Measurements from ENCODE around the gene TNFRSF18.

DNA sequence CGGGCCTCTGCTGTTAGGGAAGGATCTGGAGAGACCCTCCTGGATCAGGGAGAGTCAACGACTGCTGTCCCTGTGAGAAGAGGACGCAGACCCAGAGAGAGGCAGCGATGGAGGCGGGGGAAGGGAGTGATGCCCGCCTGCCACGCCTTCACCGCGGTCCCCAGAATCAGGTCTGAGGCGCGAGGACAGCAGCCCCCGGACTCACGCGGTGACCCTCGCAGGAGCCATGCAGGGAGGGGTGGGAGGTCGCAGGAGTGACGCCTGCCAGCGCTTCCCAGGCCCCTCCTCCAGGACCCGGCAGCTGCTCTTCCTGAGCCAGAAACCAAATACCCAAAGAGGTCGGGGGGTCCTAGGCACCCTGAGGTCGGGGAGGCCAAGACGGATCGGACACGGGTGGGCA, 13.8 kb upstream of the TNFRSF18 start:
- TF ChIP-seq, protein P1, sequence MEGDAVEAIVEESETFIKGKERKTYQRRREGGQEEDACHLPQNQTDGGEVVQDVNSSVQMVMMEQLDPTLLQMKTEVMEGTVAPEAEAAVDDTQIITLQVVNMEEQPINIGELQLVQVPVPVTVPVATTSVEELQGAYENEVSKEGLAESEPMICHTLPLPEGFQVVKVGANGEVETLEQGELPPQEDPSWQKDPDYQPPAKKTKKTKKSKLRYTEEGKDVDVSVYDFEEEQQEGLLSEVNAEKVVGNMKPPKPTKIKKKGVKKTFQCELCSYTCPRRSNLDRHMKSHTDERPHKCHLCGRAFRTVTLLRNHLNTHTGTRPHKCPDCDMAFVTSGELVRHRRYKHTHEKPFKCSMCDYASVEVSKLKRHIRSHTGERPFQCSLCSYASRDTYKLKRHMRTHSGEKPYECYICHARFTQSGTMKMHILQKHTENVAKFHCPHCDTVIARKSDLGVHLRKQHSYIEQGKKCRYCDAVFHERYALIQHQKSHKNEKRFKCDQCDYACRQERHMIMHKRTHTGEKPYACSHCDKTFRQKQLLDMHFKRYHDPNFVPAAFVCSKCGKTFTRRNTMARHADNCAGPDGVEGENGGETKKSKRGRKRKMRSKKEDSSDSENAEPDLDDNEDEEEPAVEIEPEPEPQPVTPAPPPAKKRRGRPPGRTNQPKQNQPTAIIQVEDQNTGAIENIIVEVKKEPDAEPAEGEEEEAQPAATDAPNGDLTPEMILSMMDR (IDR thresholded peaks at IDR 0.05; ENCODE audit: extremely low read depth in 1 of 2, insufficient read depth in 1 of 2, low read depth in 1 of 2, low read length in 2 of 2): no peak
- TF ChIP-seq EZH2 (IDR thresholded peaks at IDR 0.05; ENCODE audit: borderline replicate concordance, low read depth, low read length, severe bottlenecking) (no peak), MYC (IDR thresholded peaks at IDR 0.05; ENCODE audit: low read depth, low read length) (no peak), GATA2 (IDR thresholded peaks at IDR 0.05; ENCODE audit: insufficient read depth, insufficient read length, low read depth, low read length) (no peak)

Data from endothelial cell of umbilical vein (primary cell).